HG03025 (cell line): ENCODE results near the gene MPPE1.
A peak's percentile ranks its signal among the peaks of the same experiment; 100 is the strongest.
"Not testable (repeated sequence)": the region's sequence is repeated elsewhere in the genome, so short reads cannot be mapped to it uniquely, and the experiment has no call there.

ENCODE experiments used
- ATAC-seq: cut with Tn5 transposase; IDR thresholded peaks from one replicate; pipeline ENCODE4 v1.9.1; 2021; ENCODE audit warnings: mild to moderate bottlenecking, moderate library complexity; ENCODE audit not compliant: unreplicated experiment, low FRiP score

The MPPE1 gene

GRCh38 chr18:11859903-11860407 lies 48.2 kb downstream of the MPPE1 start:
- ATAC-seq, result no peak

- no peak for ATAC-seq
These were observed 48.8 kb downstream of the MPPE1 start for GRCh38 chr18:11859282-11859830.

DNA sequence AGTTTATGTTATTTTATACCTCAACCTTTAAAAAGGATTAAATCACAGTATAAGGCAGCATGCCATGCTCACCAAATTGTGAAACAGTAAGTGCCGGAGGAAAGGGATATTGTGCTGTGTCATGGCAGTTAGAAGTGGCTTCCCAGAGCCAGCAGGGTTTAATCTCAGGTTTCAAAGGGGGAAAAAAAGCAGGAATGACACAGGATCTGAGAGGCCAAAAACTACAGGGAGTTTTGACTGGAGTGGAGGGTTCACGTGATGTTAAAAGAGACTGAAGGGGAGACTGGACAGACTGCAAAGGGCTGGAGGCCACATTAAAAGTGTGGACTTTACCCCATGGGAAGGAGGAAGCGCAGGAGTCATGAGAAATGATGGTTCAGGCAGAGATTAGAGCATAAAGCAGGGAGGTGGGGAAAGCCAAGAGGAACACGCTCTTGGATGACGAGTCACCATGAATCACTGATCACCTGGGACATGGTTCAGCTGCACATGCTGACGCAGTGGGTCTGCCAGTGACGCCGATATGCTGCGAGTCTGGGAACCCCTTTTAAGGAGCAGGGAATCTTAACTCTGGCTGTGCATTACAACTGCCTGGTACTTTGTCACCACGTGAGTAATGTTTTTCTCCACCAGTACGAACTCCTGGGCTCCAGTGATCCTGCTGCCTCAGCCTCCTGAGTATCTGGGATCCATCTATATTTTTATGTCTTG lies 50.8 kb downstream of the MPPE1 start:
- ATAC-seq, result no peak

- ATAC-seq, result not testable (repeated sequence)
These were observed 53.6 kb downstream of the MPPE1 start for GRCh38 chr18:11854554-11854953.

- peak; percentile 44 for ATAC-seq
These were observed 56.2 kb downstream of the MPPE1 start for GRCh38 chr18:11851806-11852337.

DNA sequence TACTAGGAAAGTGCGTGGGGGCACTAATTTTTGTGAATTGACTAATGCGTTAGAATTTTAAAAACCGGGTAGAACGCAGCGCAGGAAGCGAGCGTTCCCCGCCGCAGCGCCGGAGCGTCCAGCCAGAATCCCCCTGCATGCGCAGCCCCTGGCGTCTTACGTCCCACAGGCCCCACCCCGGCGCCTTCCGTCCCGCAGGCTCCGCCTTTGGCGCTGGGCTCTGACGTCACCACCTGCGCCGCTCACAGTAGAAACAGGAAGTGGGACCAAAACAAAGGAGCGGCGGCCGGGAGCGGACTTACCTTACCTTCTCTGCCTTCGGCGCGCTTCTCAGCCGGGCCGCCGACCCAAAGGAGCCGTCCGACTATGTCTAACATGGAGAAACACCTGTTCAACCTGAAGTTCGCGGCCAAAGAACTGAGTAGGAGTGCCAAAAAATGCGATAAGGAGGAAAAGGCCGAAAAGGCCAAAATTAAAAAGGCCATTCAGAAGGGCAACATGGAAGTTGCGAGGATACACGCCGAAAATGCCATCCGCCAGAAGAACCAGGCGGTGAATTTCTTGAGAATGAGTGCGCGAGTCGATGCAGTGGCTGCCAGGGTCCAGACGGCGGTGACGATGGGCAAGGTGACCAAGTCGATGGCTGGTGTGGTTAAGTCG lies 56.8 kb downstream of the MPPE1 start, which contains the start of gene CHMP1B:
Gene CHMP1B, plus strand, starts transcription at position 268 of the 660 bp plus-strand sequence. Its CDS starts 99 bp downstream, at position 367.
- ATAC-seq, result peak; percentile 94

DNA sequence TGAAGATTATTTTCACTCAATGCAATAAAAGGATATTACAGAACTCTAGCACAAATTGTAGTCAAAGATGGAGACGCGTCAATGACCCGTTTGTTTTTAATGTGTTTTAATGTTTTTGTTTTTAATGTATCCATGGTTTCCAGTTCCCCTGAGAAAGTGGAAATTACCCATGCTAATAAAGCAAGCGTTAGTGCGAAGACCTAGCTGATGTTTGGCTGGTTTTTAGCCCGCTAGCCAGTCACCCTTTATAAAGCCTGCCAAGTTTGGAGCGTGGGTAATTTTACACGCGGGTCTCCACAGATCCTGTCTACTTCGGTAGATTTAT lies 57.3 kb downstream of the MPPE1 start:
- peak; percentile 16 for ATAC-seq

DNA sequence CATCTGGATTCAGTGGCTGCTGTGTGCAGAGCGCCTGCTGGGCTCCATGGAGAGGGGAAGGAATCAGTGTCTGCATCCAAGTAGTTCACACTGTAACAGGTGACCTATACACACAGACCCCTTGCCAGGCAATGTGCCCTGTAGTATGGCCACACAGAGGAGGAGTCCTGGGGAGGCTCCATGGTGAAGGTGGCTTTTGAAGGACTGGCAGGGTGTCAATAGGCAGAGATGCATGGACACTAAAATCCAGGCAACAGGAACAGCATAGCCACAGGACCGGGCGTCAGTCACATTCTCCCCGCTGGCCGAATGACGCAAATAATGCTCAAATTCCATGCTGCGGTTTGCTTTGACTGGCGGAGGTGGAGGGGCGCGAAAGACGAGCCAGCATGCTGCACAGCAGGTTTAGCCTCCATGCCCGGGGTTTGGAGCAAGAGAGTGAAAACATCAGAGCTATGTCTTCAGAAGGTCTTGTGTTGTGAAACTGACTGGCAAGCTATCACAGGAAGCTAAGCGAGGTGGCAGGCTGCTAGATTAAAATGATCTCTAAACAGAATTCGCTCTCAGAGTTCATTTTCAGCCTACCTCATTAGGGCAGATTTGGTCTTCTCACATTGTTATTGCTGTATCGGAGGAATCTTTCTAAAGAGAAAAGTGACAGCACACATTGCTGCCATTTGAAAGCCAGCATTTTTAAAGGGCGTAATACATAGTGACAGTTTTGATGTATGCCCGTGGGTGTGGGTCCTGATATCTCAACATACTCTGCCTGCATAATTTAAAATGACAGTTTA lies 58.1 kb downstream of the MPPE1 start:
- ATAC-seq, result no peak

DNA sequence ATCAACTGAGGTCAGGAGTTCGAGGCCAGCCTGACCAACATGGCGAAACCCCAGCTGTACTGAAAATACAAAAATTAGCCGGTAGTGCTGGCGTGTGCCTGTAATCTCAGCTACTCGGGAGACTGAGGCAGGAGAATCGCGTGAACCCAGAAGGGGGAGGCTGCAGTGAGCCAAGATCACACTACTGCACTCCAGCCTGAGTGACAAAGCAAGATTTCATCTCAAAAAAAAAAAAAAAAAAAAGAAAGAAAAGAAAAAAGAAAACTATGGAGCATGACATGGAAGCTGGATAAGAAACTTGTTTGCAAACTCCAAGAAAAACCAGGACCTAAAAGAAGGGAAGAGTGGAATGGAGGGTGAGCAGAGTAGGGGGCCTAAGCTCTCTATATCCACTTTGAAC lies 58.8 kb downstream of the MPPE1 start:
- no peak for ATAC-seq

DNA sequence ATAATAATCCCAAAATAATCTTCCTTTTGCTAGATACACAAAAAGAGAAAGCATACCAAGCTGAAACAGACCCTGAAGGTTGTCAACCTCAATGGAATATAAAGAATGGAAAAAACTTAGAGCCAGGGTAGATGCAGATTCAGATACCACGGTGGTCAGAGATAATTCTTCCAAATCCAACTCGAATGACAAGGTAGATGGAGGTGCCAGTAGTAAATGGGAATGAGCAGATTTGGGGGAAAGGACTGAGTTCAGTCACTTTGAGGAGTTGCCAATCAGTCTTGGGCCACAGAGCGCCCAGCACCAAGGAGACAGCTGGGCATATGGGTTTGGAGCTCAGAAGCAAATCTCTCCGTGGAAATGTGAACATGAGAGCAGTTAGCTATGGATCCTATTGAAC lies 60.3 kb downstream of the MPPE1 start:
- no peak for ATAC-seq

- ATAC-seq, result no peak
These were observed 62.5 kb downstream of the MPPE1 start for GRCh38 chr18:11845654-11846053.

DNA sequence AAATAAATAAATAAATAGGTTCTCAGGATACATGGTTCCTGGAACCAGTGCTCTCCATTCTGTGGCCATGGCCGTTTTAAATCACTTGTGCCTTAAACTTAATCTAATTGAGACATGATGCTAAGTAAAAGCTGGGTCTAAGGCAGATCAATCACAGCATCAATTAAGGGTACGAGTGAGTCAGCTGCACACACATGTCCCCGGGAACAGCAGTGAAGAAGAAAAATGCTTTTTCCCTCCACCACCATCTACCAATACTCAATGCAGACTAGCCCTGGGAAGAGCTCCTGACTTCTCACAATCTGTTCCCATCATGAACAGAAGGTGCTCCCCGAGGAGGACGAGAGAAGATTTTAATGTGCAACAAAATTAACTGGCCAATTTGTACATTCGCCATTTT lies 63.7 kb downstream of the MPPE1 start:
- ATAC-seq, result no peak

GRCh38 chr18:11842562-11842961 lies 65.6 kb downstream of the MPPE1 start:
- ATAC-seq, result no peak

DNA sequence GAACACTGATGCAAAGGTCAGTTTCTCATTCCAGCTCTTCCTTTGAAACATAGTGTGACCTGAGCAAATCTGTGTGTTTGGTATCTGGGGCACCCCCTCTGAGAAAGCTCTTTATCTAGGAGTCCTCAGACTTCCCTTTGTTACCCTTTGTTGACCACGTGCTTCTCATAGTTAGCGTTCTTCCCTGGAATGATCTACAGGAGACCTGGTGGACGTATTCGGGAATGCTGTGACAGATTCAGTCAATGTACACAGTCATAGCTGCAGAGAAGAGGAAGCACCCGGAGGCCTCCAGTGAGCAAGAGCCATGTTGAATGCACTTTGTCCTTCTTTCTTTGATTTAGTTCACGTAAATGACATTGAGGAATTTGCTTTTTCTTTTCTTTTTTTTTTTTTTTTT lies 67.6 kb downstream of the MPPE1 start:
- no peak for ATAC-seq

DNA sequence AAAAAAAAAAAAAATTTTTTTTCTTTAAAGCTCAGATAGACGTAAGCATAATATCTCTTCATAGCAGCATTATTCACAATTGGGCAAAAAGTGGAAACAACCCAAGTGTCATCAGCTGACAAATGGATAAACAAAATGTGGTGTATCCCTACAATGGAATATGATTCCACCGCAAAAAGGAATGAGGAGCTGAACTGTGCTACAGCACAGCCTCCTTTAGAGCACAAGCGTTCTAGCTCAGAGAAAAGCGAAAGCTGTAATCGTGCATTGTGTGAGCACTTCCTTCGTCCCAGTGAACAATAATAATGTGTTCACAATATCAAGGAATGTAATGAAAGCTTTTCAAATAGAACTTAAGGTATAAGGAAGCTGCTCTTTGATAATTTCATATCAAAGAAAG lies 68.6 kb downstream of the MPPE1 start:
- ATAC-seq, result no peak

DNA sequence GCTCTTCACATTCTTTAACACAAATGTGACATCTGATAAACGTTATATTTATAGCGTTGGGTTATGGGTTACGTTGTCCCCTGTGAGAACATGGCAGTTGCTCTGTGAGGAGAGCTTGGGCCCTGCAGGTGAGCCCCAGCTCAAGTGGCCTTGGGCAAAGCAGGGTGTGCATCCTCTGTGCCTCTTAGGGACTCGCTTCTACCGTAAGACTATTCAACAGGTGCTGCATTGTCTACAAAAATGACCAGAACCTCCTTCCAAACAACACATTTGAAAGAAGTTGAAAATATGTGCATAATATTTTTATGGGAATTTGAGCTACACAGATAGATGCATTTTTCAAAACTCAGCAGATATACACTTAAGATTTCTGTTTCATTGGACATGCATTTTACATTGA lies 73.3 kb downstream of the MPPE1 start:
- ATAC-seq, result no peak
